ENCODE data around the gene GOLGA1.

Gene GOLGA1

GRCh38 chr9:124871156-124871561 lies 69.7 kb downstream of the GOLGA1 start:
- Histone ChIP-seq H3K9me3 (replicated peaks in 1 of 11) (no peaks in the 10 kb centered on the region), H3K9ac (peak overlapping the region; percentile 89 to 100 (median 97)), H4K20me1 (peaks cover 58 to 72% (median 64%) of the 10 kb centered on the region in 11 experiments; a peak in 21 of 22 replicates), H3K4me2 (peak overlapping the region; percentile 93 to 100 (median 98)), H3K27ac (peak overlapping the region; percentile 75 to 100 (median 98); a peak in 21 of 22 replicates), H3K27me3 (no peaks in the 10 kb centered on the region), H3K4me1 (peaks cover 46 to 72% (median 57%) of the 10 kb centered on the region in 10 experiments), H3K36me3 (peaks cover 37 to 57% (median 52%) of the 10 kb centered on the region in 11 experiments), H3K4me3 (peak overlapping the region; percentile 91 to 100 (median 98))
- no peak for TF ChIP-seq Cebpa-rat (IDR thresholded peaks at IDR 0.05)

- Histone ChIP-seq H3K4me1 (peaks cover 46 to 70% (median 57%) of the 10 kb centered on the region in 10 experiments), H4K20me1 (peaks cover 54 to 67% (median 59%) of the 10 kb centered on the region in 11 experiments; a peak in 21 of 22 replicates), H3K27me3 (no peaks in the 10 kb centered on the region), H3K9ac (peak overlapping the region; percentile 89 to 100 (median 97)), H3K36me3 (peaks cover 32 to 53% (median 48%) of the 10 kb centered on the region in 11 experiments), H3K4me2 (peak overlapping the region; percentile 93 to 100 (median 98)), H3K4me3 (peak overlapping the region; percentile 91 to 100 (median 98)), H3K9me3 (replicated peaks in 1 of 11) (no peaks in the 10 kb centered on the region), H3K27ac (peak overlapping the region; percentile 75 to 100 (median 98))
- no peak for TF ChIP-seq Cebpa-rat (IDR thresholded peaks at IDR 0.05)
Measured at GRCh38 chr9:124870723-124871122, 70.2 kb downstream of the GOLGA1 start.

- Histone ChIP-seq H4K20me1 (peaks cover 48 to 61% (median 53%) of the 10 kb centered on the region in 11 experiments; a peak in 21 of 22 replicates), H3K9me3 (replicated peaks in 1 of 11) (no peaks in the 10 kb centered on the region), H3K4me3 (peak overlapping the region; percentile 91 to 100 (median 98)), H3K27me3 (no peaks in the 10 kb centered on the region), H3K36me3 (peaks cover 26 to 46% (median 41%) of the 10 kb centered on the region in 11 experiments), H3K4me2 (peak overlapping the region; percentile 93 to 100 (median 98)), H3K9ac (peak overlapping the region; percentile 89 to 100 (median 97)), H3K4me1 (peaks cover 46 to 63% (median 57%) of the 10 kb centered on the region in 10 experiments), H3K27ac (peak overlapping the region; percentile 75 to 100 (median 98))
- no peak for TF ChIP-seq Cebpa-rat (IDR thresholded peaks at IDR 0.05)
Measured at GRCh38 chr9:124869986-124870560, 70.8 kb downstream of the GOLGA1 start.

- peak overlapping the region; percentile 75 to 100 (median 98) for H3K27ac ChIP-seq
- H3K4me3 ChIP-seq: peak overlapping the region; percentile 91 to 100 (median 98)
- H3K9ac ChIP-seq: peak overlapping the region; percentile 89 to 100 (median 97)
- H3K4me1 ChIP-seq: peaks cover 46 to 61% (median 57%) of the 10 kb centered on the region in 10 experiments
- no peaks in the 10 kb centered on the region for H3K9me3 ChIP-seq (replicated peaks in 1 of 11)
- no peaks in the 10 kb centered on the region for H3K27me3 ChIP-seq
- peaks cover 20 to 41% (median 36%) of the 10 kb centered on the region in 11 experiments for H3K36me3 ChIP-seq
- peaks cover 42 to 55% (median 47%) of the 10 kb centered on the region in 11 experiments; a peak in 21 of 22 replicates for H4K20me1 ChIP-seq
- no peak for TF ChIP-seq Cebpa-rat (IDR thresholded peaks at IDR 0.05)
- peak overlapping the region; percentile 93 to 100 (median 98) for H3K4me2 ChIP-seq
Measured at GRCh38 chr9:124869466-124869985, 71.4 kb downstream of the GOLGA1 start.

GRCh38 chr9:124868511-124869465 lies 72.1 kb downstream of the GOLGA1 start:
- no peaks in the 10 kb centered on the region for H3K9me3 ChIP-seq (replicated peaks in 1 of 11)
- no peak for TF ChIP-seq Cebpa-rat (IDR thresholded peaks at IDR 0.05)

GRCh38 chr9:124863371-124863871 lies 77.5 kb downstream of the GOLGA1 start:
- no peak overlapping the region for H3K4me3 ChIP-seq
- H3K27ac ChIP-seq: peak overlapping the region in 3 of 11 experiments; percentile 96 to 99 (median 99); a peak in 2 of 22 replicates

More at GRCh38 chr9:124868511-124869465, 72.1 kb downstream of the GOLGA1 start:
- peak overlapping the region; percentile 91 to 100 (median 98) for H3K4me3 ChIP-seq
- H3K9ac ChIP-seq: peak overlapping the region; percentile 89 to 100 (median 97)
- H3K4me1 ChIP-seq: peaks cover 45 to 56% (median 52%) of the 10 kb centered on the region in 10 experiments
- H3K36me3 ChIP-seq: peaks cover 13 to 33% (median 28%) of the 10 kb centered on the region in 11 experiments
- H3K27ac ChIP-seq: peak overlapping the region; percentile 75 to 100 (median 98)
- peak overlapping the region; percentile 93 to 100 (median 98) for H3K4me2 ChIP-seq
- H4K20me1 ChIP-seq: peaks cover 35 to 48% (median 40%) of the 10 kb centered on the region in 11 experiments; a peak in 21 of 22 replicates
- no peaks in the 10 kb centered on the region for H3K27me3 ChIP-seq

GRCh38 chr9:124861342-124862229 lies 79.3 kb downstream of the GOLGA1 start, which contains the start of the genes ARPC5L and RPL35:
Gene ARPC5L, plus strand, starts transcription at chr9:124862130. Its CDS starts 7,161 bp downstream, at chr9:124869291.
Gene RPL35, minus strand, starts transcription at chr9:124861957. Its CDS starts 45 bp downstream, at chr9:124861912.
- Histone ChIP-seq H3K27ac (peak within 1 kb of the TSS; percentile 95 to 100 (median 99)), H3K27me3 (no peaks in the 10 kb centered on the region)

More at GRCh38 chr9:124863371-124863871, 77.5 kb downstream of the GOLGA1 start:
- no peak for TF ChIP-seq Cebpa-rat (IDR thresholded peaks at IDR 0.05)
- no peaks in the 10 kb centered on the region for H3K9me3 ChIP-seq (replicated peaks in 1 of 11)
- peaks cover 28 to 33% (median 32%) of the 10 kb centered on the region in 11 experiments for H4K20me1 ChIP-seq
- H3K9ac ChIP-seq: peak overlapping the region in 7 of 11 experiments; percentile 17 to 100 (median 98); a peak in 7 of 22 replicates
- H3K4me2 ChIP-seq: peak overlapping the region; percentile 66 to 97 (median 86); a peak in 19 of 22 replicates
- peaks cover 51 to 59% (median 54%) of the 10 kb centered on the region in 10 experiments for H3K4me1 ChIP-seq
- peaks cover 24 to 30% (median 28%) of the 10 kb centered on the region in 11 experiments for H3K36me3 ChIP-seq
- no peaks in the 10 kb centered on the region for H3K27me3 ChIP-seq

More at GRCh38 chr9:124861342-124862229, 79.3 kb downstream of the GOLGA1 start, which contains the start of the genes ARPC5L and RPL35:
- H3K4me1 ChIP-seq: peaks cover 38 to 51% (median 42%) of the 10 kb centered on the region in 10 experiments
- peak within 1 kb of the TSS; percentile 84 to 100 (median 92) for H3K4me3 ChIP-seq
- peaks cover 47 to 51% (median 51%) of the 10 kb centered on the region in 11 experiments for H4K20me1 ChIP-seq
- peaks cover 43 to 49% (median 47%) of the 10 kb centered on the region in 11 experiments for H3K36me3 ChIP-seq
- no peak for TF ChIP-seq Cebpa-rat (IDR thresholded peaks at IDR 0.05)
- H3K9me3 ChIP-seq (replicated peaks in 1 of 11): no peaks in the 10 kb centered on the region
- H3K9ac ChIP-seq: peak within 1 kb of the TSS; percentile 94 to 100 (median 99)
- H3K4me2 ChIP-seq: peak within 1 kb of the TSS; percentile 88 to 99 (median 98)
